Endothelial cell of umbilical vein (primary cell): ENCODE data around the gene TBC1D4. TPM values are rescaled to one million over a fixed set of nuclear protein-coding genes. Genes with fewer than 3 reads are reported as not detected.

Source experiments
- BruUV-seq: library from RNA; stranded (reverse); fragments of 400-500 nt; replicated peaks from 2 replicates; lab custom pipeline; 2021; lab: Mats Ljungman, UMichigan
- CTCF ChIA-PET: fragments of 300-600, 350-600 bp; sonication (Branson Sonifier 250); formaldehyde crosslinking; loops from one replicate; lab custom pipeline; 2021; ENCODE audit warnings: antibody characterized with exemption, inconsistent platforms; lab: Charles Lee
- POLR2A ChIA-PET: fragments of 300-600, 350-600 bp; sonication (Branson Sonifier 250); formaldehyde crosslinking; loops from one replicate; lab custom pipeline; 2021; ENCODE audit warnings: antibody characterized with exemption, inconsistent platforms; lab: Charles Lee
- DNase-seq: peaks from one replicate; pipeline ENCODE4 v3.0.0-alpha.2; 2011; ENCODE audit warnings: low read depth, low spot score
- FAIRE-seq: peaks from 2 replicates; lab custom pipeline; 2011; peaks lifted over from hg19 to GRCh38; lab: Jason Lieb, UNC
- H2AFZ ChIP-seq: 2 replicates; pipeline ENCODE4 v1.6.0; 2012; ENCODE audit warnings: low read depth, low read length, control low read depth, inconsistent platforms
- H3K27ac ChIP-seq: 2 replicates; pipeline ENCODE4 v1.5.1; 2011; ENCODE audit warnings: low read depth, mild to moderate bottlenecking, control low read depth, low read length, moderate library complexity; ENCODE audit not compliant: insufficient read depth
- H3K27me3 ChIP-seq, 2 experiments: 2 replicates each; pipeline versions ENCODE4 v1.6.0 to v1.6.1; 2011; ENCODE audit warnings: low read length in 2 of 2, mixed read lengths in 1 of 2; ENCODE audit not compliant: control insufficient read depth in 2 of 2, insufficient read depth in 2 of 2
- H3K36me3 ChIP-seq, 2 experiments: 2 replicates in 1 of 2; 3 replicates in 1 of 2; pipeline ENCODE4 v1.5.1; 2011; ENCODE audit warnings: low read length in 2 of 2, mild to moderate bottlenecking in 1 of 2, moderate library complexity in 1 of 2; ENCODE audit not compliant: control insufficient read depth in 2 of 2, insufficient read depth in 2 of 2; ENCODE audit errors: extremely low read depth in 1 of 2
- H3K4me1 ChIP-seq: 3 replicates; pipeline ENCODE4 v1.5.1; 2011; ENCODE audit warnings: mild to moderate bottlenecking, low read length; ENCODE audit not compliant: control insufficient read depth, insufficient read depth; ENCODE audit errors: extremely low read depth
- H3K4me2 ChIP-seq: 2 replicates; pipeline ENCODE4 v1.6.1; 2011; ENCODE audit warnings: low read length, control low read depth, mixed read lengths; ENCODE audit not compliant: insufficient read depth
- H3K4me3 ChIP-seq, 3 experiments: fragments of 200-600 bp in 1 of 3; sonication (generic), shearing (Covaris generic) in 1 of 3; replicated peaks in 1 of 3; 2 replicates each; pipeline ENCODE4 v1.5.1; 2011 to 2016; ENCODE audit warnings: control low read depth in 3 of 3, low read length in 3 of 3, mild to moderate bottlenecking in 2 of 3, inconsistent platforms in 1 of 3, low read depth in 1 of 3, moderate library complexity in 1 of 3; ENCODE audit not compliant: insufficient read depth in 1 of 3
- H3K79me2 ChIP-seq: 2 replicates; pipeline ENCODE4 v1.6.0; 2012; ENCODE audit warnings: low read length, inconsistent platforms; ENCODE audit not compliant: control insufficient read depth, insufficient read depth
- H3K9ac ChIP-seq: replicated peaks from 2 replicates; pipeline ENCODE3; 2011; ENCODE audit warnings: low read length, control low read depth; ENCODE audit not compliant: insufficient read depth; ENCODE audit errors: extremely low read depth
- H3K9me1 ChIP-seq: replicated peaks from 3 replicates; pipeline ENCODE4 v1.6.0; 2011; ENCODE audit warnings: mild to moderate bottlenecking, low read length; ENCODE audit not compliant: control insufficient read depth, insufficient read depth; ENCODE audit errors: extremely low read depth
- H3K9me3 ChIP-seq: replicated peaks from 2 replicates; pipeline ENCODE4 v1.5.1; 2012; ENCODE audit warnings: low read length, inconsistent platforms; ENCODE audit not compliant: control insufficient read depth, insufficient read depth
- H4K20me1 ChIP-seq: replicated peaks from 2 replicates; pipeline ENCODE3; 2011; ENCODE audit warnings: mild to moderate bottlenecking, low read length; ENCODE audit not compliant: control insufficient read depth, insufficient read depth; ENCODE audit errors: extremely low read depth
- CTCF ChIP-seq, 2 donors: IDR thresholded peaks; 1 replicate in 1 of 2; 2 replicates in 1 of 2; pipeline ENCODE4 v1.5.1; 2011; ENCODE audit warnings: low read length in 2 of 2, mild to moderate bottlenecking in 2 of 2, moderate library complexity in 2 of 2, control low read depth in 1 of 2, inconsistent platforms in 1 of 2, low read depth in 1 of 2; ENCODE audit not compliant: insufficient read depth in 1 of 2; ENCODE audit errors: extremely low read depth in 1 of 2
- EZH2 ChIP-seq: IDR thresholded peaks from 2 replicates; pipeline ENCODE4 v1.6.1; 2012; ENCODE audit warnings: borderline replicate concordance, low read depth, mild to moderate bottlenecking, moderate library complexity, low read length, inconsistent platforms; ENCODE audit not compliant: severe bottlenecking
- FOS ChIP-seq: IDR thresholded peaks from 2 replicates; pipeline ENCODE4 v1.6.1; 2011; ENCODE audit warnings: mild to moderate bottlenecking, low read length, moderate library complexity, borderline replicate concordance; ENCODE audit not compliant: insufficient read depth
- GATA2 ChIP-seq: IDR thresholded peaks from 2 replicates; pipeline ENCODE4 v1.7.0; 2011; ENCODE audit warnings: low read depth, mild to moderate bottlenecking, moderate library complexity, mixed read lengths, low read length; ENCODE audit not compliant: insufficient read length, insufficient read depth
- JUN ChIP-seq: IDR thresholded peaks from 2 replicates; pipeline ENCODE4 v1.6.1; 2011; ENCODE audit warnings: borderline replicate concordance, low read depth; ENCODE audit not compliant: insufficient read length, insufficient read depth
- MAX ChIP-seq: IDR thresholded peaks from 2 replicates; pipeline ENCODE4 v1.6.1; 2011; ENCODE audit not compliant: insufficient read depth, insufficient read length
- MYC ChIP-seq: IDR thresholded peaks from one replicate; pipeline ENCODE4 v1.6.1; 2011; ENCODE audit warnings: mild to moderate bottlenecking, low read depth, low read length
- POLR2A ChIP-seq: IDR thresholded peaks from 2 replicates; pipeline ENCODE4 v1.6.1; 2012; ENCODE audit warnings: low read depth, mild to moderate bottlenecking, control low read depth, low read length
- POLR2AphosphoS5 ChIP-seq: IDR thresholded peaks from 2 replicates; pipeline ENCODE4 v1.6.1; 2012; ENCODE audit warnings: low read depth, mild to moderate bottlenecking, control low read depth, low read length, moderate library complexity; ENCODE audit not compliant: insufficient read depth
- dilution Hi-C: fragments of 300-500 bp; cut with MboI; formaldehyde crosslinking; loops from one replicate; pipeline ENCODE4 v1.15.0; 2019; ENCODE audit warnings: low sequenced_read_pairs; ENCODE audit not compliant: extremely low pct_ligation_motif_present
- intact Hi-C: fragments of 100-400 bp; cut with micrococcal nuclease; formaldehyde crosslinking; loops from one replicate; pipeline ENCODE4 v1.10.0; 2022
- polyA plus RNA-seq, 4 experiments: library from polyadenylated mRNA; depleted of rRNA in 3 of 4; stranded (reverse) in 3 of 4; unstranded in 1 of 4; fragments of >200 nt; gene quantifications; 2 replicates each; pipeline versions ENCODE4 v1.2.1 to v1.2.3, GENCODE V29; 2011 to 2012; ENCODE audit warnings: missing spikeins in 1 of 4
- total RNA-seq: library from RNA; stranded (reverse); gene quantifications from 2 replicates; pipeline ENCODE4 v1.2.3, GENCODE V29; 2021

TBC1D4 gene
- total and polyA plus RNA-seq, 2 donors (not counting 3 experiments of a cell fraction or from before 2014, with no cell fraction given) = 58.3 to 81.0 TPM

GRCh38 chr13:75530549-75530961 lies 48.6 kb upstream of the TBC1D4 start:
- intact Hi-C loops (no loop called here), dilution Hi-C loops (no loop called here)
- DNase-seq (no peak), FAIRE-seq (no peak)
- H3K4me1 ChIP-seq = no peaks in the 10 kb centered on the region
- H3K36me3 ChIP-seq = no peaks in the 10 kb centered on the region
- no peak overlapping the region for H3K27ac ChIP-seq
- no peaks in the 10 kb centered on the region for H4K20me1 ChIP-seq
- H3K79me2 ChIP-seq = no peaks in the 10 kb centered on the region
- no peak overlapping the region for H3K9ac ChIP-seq
- no peaks in the 10 kb centered on the region for H3K9me1 ChIP-seq
- no peak overlapping the region for H3K4me3 ChIP-seq
- H3K4me2 ChIP-seq = no peak overlapping the region
- BruUV-seq = no TSS peak
- TF ChIP-seq CTCF (IDR thresholded peaks at IDR 0.05; ENCODE audit: extremely low read depth in 1 of 2, insufficient read depth in 1 of 2, low read depth in 1 of 2, low read length in 2 of 2) (no peak), POLR2AphosphoS5 (no peak), MAX (no peak), POLR2A (no peak), FOS (no peak), GATA2 (no peak)
- POLR2A ChIA-PET = no interaction called here
- no peaks in the 10 kb centered on the region for H3K9me3 ChIP-seq
- CTCF ChIA-PET = interaction anchor here (1.1 kb wide), 1 partner anchor 10 kb away, joined by 4 read pairs; no protein-coding TSS in a partner anchor
- no peaks in the 10 kb centered on the region for H3K27me3 ChIP-seq
- H2AFZ ChIP-seq = no peak overlapping the region

GRCh38 chr13:75521956-75522355 lies 40.0 kb upstream of the TBC1D4 start:
- intact Hi-C loops (no loop called here), dilution Hi-C loops (no loop called here)
- Histone ChIP-seq H3K36me3 (no peaks in the 10 kb centered on the region), H3K27me3 (no peaks in the 10 kb centered on the region), H3K9ac (no peak overlapping the region), H3K4me1 (no peaks in the 10 kb centered on the region), H3K79me2 (no peaks in the 10 kb centered on the region), H3K4me2 (no peak overlapping the region), H3K27ac (no peak overlapping the region), H3K4me3 (no peak overlapping the region), H4K20me1 (no peaks in the 10 kb centered on the region), H2AFZ (no peak overlapping the region), H3K9me3 (no peaks in the 10 kb centered on the region), H3K9me1 (no peaks in the 10 kb centered on the region)
- ChIA-PET POLR2A (no interaction called here), CTCF (no interaction called here)
- TF ChIP-seq GATA2 (no peak), POLR2A (no peak), FOS (no peak), MYC (no peak), MAX (no peak), JUN (no peak), POLR2AphosphoS5 (no peak), EZH2 (no peak)
- DNase-seq (no peak), FAIRE-seq (no peak)
- BruUV-seq = no TSS peak
